Activated gamma-delta T cell treated with Interleukin-2 at 50 U/mL for 16 hours (primary cell): Measurements from ENCODE around the gene PYCARD.
A peak's percentile ranks its signal among the peaks of the same experiment; 100 is the strongest.
"Not testable (repeated sequence)": the region's sequence is repeated elsewhere in the genome, so short reads cannot be mapped to it uniquely, and the experiment has no call there.

Experiments
- DNase-seq: peaks from one replicate; pipeline ENCODE4 v3.0.0-alpha.2; 2020

Gene PYCARD

GRCh38 chr16:31214708-31215286 is 12.2 kb upstream of the PYCARD start:
- DNase-seq = no peak

- DNase-seq = no peak
Observed at GRCh38 chr16:31213877-31214707, 11.5 kb upstream of the PYCARD start, which contains the start of gene TRIM72. Gene TRIM72, plus strand, starts transcription at chr16:31214119. Its CDS starts 620 bp downstream, at chr16:31214739.

- DNase-seq = no peak
Observed at GRCh38 chr16:31213342-31213741, 10.8 kb upstream of the PYCARD start.

GRCh38 chr16:31206776-31207175 is 4.2 kb upstream of the PYCARD start:
- no peak for DNase-seq

GRCh38 chr16:31204871-31205666 is 2.5 kb upstream of the PYCARD start:
- no peak for DNase-seq

GRCh38 chr16:31201582-31202413 is 762 bp downstream of the PYCARD start:
- peak; percentile 35 for DNase-seq

GRCh38 chr16:31200821-31201568 is 1.6 kb downstream of the PYCARD start:
- DNase-seq = peak; percentile 49

- DNase-seq = not testable (repeated sequence)
Observed at GRCh38 chr16:31200111-31200510, 2.4 kb downstream of the PYCARD start.

- DNase-seq = no peak
Observed at GRCh38 chr16:31199430-31200041, 3.0 kb downstream of the PYCARD start.

- no peak for DNase-seq
Observed at GRCh38 chr16:31198207-31198882, 4.2 kb downstream of the PYCARD start.

GRCh38 chr16:31196324-31197088 is 6.1 kb downstream of the PYCARD start:
- DNase-seq = no peak

- not testable (repeated sequence) for DNase-seq
Observed at GRCh38 chr16:31195861-31196260, 6.7 kb downstream of the PYCARD start.

GRCh38 chr16:31194898-31195297 is 7.7 kb downstream of the PYCARD start:
- DNase-seq = no peak

GRCh38 chr16:31193874-31194273 is 8.7 kb downstream of the PYCARD start:
- DNase-seq = no peak

- no peak for DNase-seq
Observed at GRCh38 chr16:31192856-31193642, 9.5 kb downstream of the PYCARD start.

- DNase-seq = no peak
Observed at GRCh38 chr16:31191697-31192428, 10.7 kb downstream of the PYCARD start.

GRCh38 chr16:31190818-31191444 is 11.6 kb downstream of the PYCARD start:
- no peak for DNase-seq

GRCh38 chr16:31190061-31190460 is 12.5 kb downstream of the PYCARD start:
- DNase-seq = no peak
